ENCODE measurements around the gene ECHDC3. TPM values are rescaled to one million over a fixed set of nuclear protein-coding genes. Genes with fewer than 3 reads are reported as not detected.

Gene ECHDC3
- total RNA-seq, 1 donor from 2014 or later, result 2.1 TPM

- Histone ChIP-seq H3K27ac (no peak overlapping the region), H3K36me3 (no peaks in the 10 kb centered on the region), H3K4me3 (no peak overlapping the region), H3K27me3 (no peaks in the 10 kb centered on the region), H3F3A (ENCODE audit: low read depth) (no peaks in the 10 kb centered on the region), H3K4me1 (no peaks in the 10 kb centered on the region), H3K9ac (no peak overlapping the region), H3K9me3 (ENCODE audit: low read depth) (no peaks in the 10 kb centered on the region), H3K4me2 (no peak overlapping the region), H4K20me1 (ENCODE audit: low read depth) (no peaks in the 10 kb centered on the region), H3K79me2 (ENCODE audit: low read depth) (no peaks in the 10 kb centered on the region), H2AFZ (replicated peaks) (no peak overlapping the region)
- Mint-ChIP-seq H3K36me3 (no peaks in the 10 kb centered on the region), H3K27ac (no peak overlapping the region), H3K4me1 (peaks cover 17% of the 10 kb centered on the region), H3K9me3 (no peaks in the 10 kb centered on the region), H3K27me3 (ENCODE audit: insufficient read depth, low read depth) (peaks cover 10% of the 10 kb centered on the region), H3K4me3 (no peak overlapping the region)
- DNase-seq (ENCODE audit: low spot score), result no peak
- TF ChIP-seq EZH2 (IDR thresholded peaks at IDR 0.05), result no peak
- TF ChIP-seq EZH2phosphoT487 (IDR thresholded peaks at IDR 0.05), result no peak
- TF ChIP-seq CTCF (IDR thresholded peaks at IDR 0.05), result no peak
Measured at GRCh38 chr10:11760861-11761260, 18.7 kb downstream of the ECHDC3 start.

- H3K79me2 ChIP-seq (ENCODE audit: low read depth), result no peaks in the 10 kb centered on the region
- no peak overlapping the region for H3K4me2 ChIP-seq
- H3K36me3 Mint-ChIP-seq, result no peaks in the 10 kb centered on the region
- no peak overlapping the region for H3K4me3 Mint-ChIP-seq
- no peaks in the 10 kb centered on the region for H3K9me3 Mint-ChIP-seq
- no peak overlapping the region for H3K9ac ChIP-seq
- H4K20me1 ChIP-seq (ENCODE audit: low read depth), result no peaks in the 10 kb centered on the region
- no peaks in the 10 kb centered on the region for H3K36me3 ChIP-seq
- H3K4me1 ChIP-seq, result no peaks in the 10 kb centered on the region
- peaks cover 17% of the 10 kb centered on the region for H3K4me1 Mint-ChIP-seq
- no peak for DNase-seq (ENCODE audit: low spot score)
- no peaks in the 10 kb centered on the region for H3K9me3 ChIP-seq (ENCODE audit: low read depth)
- no peaks in the 10 kb centered on the region for H3K27me3 ChIP-seq
- TF ChIP-seq EZH2phosphoT487 (IDR thresholded peaks at IDR 0.05), result no peak
- TF ChIP-seq EZH2 (IDR thresholded peaks at IDR 0.05), result no peak
- TF ChIP-seq CTCF (IDR thresholded peaks at IDR 0.05), result no peak
- H3K27ac ChIP-seq, result no peak overlapping the region
- peaks cover 12% of the 10 kb centered on the region for H3K27me3 Mint-ChIP-seq (ENCODE audit: insufficient read depth, low read depth)
- H2AFZ ChIP-seq (replicated peaks), result no peak overlapping the region
- no peaks in the 10 kb centered on the region for H3F3A ChIP-seq (ENCODE audit: low read depth)
- H3K4me3 ChIP-seq, result no peak overlapping the region
- no peak overlapping the region for H3K27ac Mint-ChIP-seq
Measured at GRCh38 chr10:11761431-11761830, 19.2 kb downstream of the ECHDC3 start.

GRCh38 chr10:11762706-11763500 is 20.7 kb downstream of the ECHDC3 start:
- Histone ChIP-seq H2AFZ (replicated peaks) (no peak overlapping the region), H3K9ac (no peak overlapping the region), H3K27ac (no peak overlapping the region), H4K20me1 (ENCODE audit: low read depth) (no peaks in the 10 kb centered on the region), H3K9me3 (ENCODE audit: low read depth) (no peaks in the 10 kb centered on the region), H3K4me3 (no peak overlapping the region), H3K36me3 (no peaks in the 10 kb centered on the region), H3F3A (ENCODE audit: low read depth) (no peaks in the 10 kb centered on the region), H3K4me1 (no peaks in the 10 kb centered on the region), H3K4me2 (no peak overlapping the region), H3K27me3 (no peaks in the 10 kb centered on the region), H3K79me2 (ENCODE audit: low read depth) (no peaks in the 10 kb centered on the region)
- Mint-ChIP-seq H3K27me3 (ENCODE audit: insufficient read depth, low read depth) (peaks cover 14% of the 10 kb centered on the region), H3K36me3 (no peaks in the 10 kb centered on the region), H3K4me3 (no peak overlapping the region), H3K9me3 (no peaks in the 10 kb centered on the region), H3K4me1 (peaks cover 12% of the 10 kb centered on the region), H3K27ac (no peak overlapping the region)
- TF ChIP-seq EZH2 (IDR thresholded peaks at IDR 0.05), result no peak
- TF ChIP-seq EZH2phosphoT487 (IDR thresholded peaks at IDR 0.05), result no peak
- no peak for TF ChIP-seq CTCF (IDR thresholded peaks at IDR 0.05)
- no peak for DNase-seq (ENCODE audit: low spot score)

Data from neural progenitor cell (in vitro differentiated cells).